SK-N-SH (cell line): ENCODE results near the gene DUSP23. TPM values are rescaled to one million over a fixed set of nuclear protein-coding genes. Genes with fewer than 3 reads are reported as not detected.

ENCODE experiments used
- CTCF ChIA-PET: fragments of 300-600, 350-600 bp; formaldehyde crosslinking; extraction: SDS; loops from one replicate; lab custom pipeline; 2021; lab: Yijun Ruan, JAX
- POLR2A ChIA-PET: fragments of 350-600 bp; sonication (Branson Sonifier 250); formaldehyde crosslinking; extraction: SDS; loops from one replicate; lab custom pipeline; 2020; ENCODE audit warnings: antibody characterized with exemption, inconsistent platforms; lab: Yijun Ruan, JAX
- DNase-seq: peaks from one replicate; pipeline ENCODE4 v3.0.0; 2012
- H2AFZ ChIP-seq: fragments of 200-600 bp; sonication (generic); 2 replicates; pipeline ENCODE4 v1.8.1; 2016; ENCODE audit warnings: antibody characterized with exemption, mild to moderate bottlenecking, low read depth
- H3F3A ChIP-seq: fragments of 200-600 bp; sonication (generic); replicated peaks from 2 replicates; pipeline ENCODE3; 2016; ENCODE audit warnings: antibody characterized with exemption, mild to moderate bottlenecking; ENCODE audit not compliant: insufficient read depth
- H3K27ac ChIP-seq, 2 experiments: fragments of 200-500 bp in 1 of 2; fragments of 200-600 bp in 1 of 2; sonication (Bioruptor generic) in 1 of 2; sonication (generic), shearing (Covaris generic) in 1 of 2; 2 replicates each; pipeline versions ENCODE4 v1.5.1 to v1.6.1; 2014 to 2016; ENCODE audit warnings: low read depth in 2 of 2, inconsistent platforms in 1 of 2, low read length in 1 of 2, mild to moderate bottlenecking in 1 of 2, mixed read lengths in 1 of 2
- H3K27me3 ChIP-seq: fragments of 200-600 bp; sonication (generic), shearing (Covaris generic); 2 replicates; pipeline ENCODE4 v1.6.1; 2016; ENCODE audit warnings: mixed run types; ENCODE audit not compliant: insufficient read depth
- H3K36me3 ChIP-seq, 2 experiments: fragments of 200-500 bp in 1 of 2; fragments of 200-600 bp in 1 of 2; sonication (Bioruptor generic) in 1 of 2; sonication (generic) in 1 of 2; replicated peaks in 1 of 2; 2 replicates each; pipeline versions ENCODE3 to v1.5.1; 2014 to 2016; ENCODE audit warnings: low read length in 1 of 2, mild to moderate bottlenecking in 1 of 2; ENCODE audit not compliant: insufficient read depth in 2 of 2, control insufficient read depth in 1 of 2
- H3K4me1 ChIP-seq, 2 experiments: fragments of 200-500 bp in 1 of 2; fragments of 200-600 bp in 1 of 2; sonication (Bioruptor generic) in 1 of 2; sonication (generic), shearing (Covaris generic) in 1 of 2; 2 replicates each; pipeline versions ENCODE4 v1.5.1 to v1.6.1; 2014 to 2016; ENCODE audit warnings: low read depth in 1 of 2, low read length in 1 of 2, mixed run types in 1 of 2; ENCODE audit not compliant: insufficient read depth in 2 of 2, control insufficient read depth in 1 of 2
- H3K4me2 ChIP-seq: fragments of 200-600 bp; sonication (generic), shearing (Covaris generic); 2 replicates; pipeline ENCODE4 v1.6.1; 2017; ENCODE audit warnings: mixed run types
- H3K4me3 ChIP-seq, 2 experiments: fragments of 200-500 bp in 1 of 2; fragments of 200-600 bp in 1 of 2; sonication (Bioruptor generic) in 1 of 2; sonication (generic), shearing (Covaris generic) in 1 of 2; 2 replicates each; pipeline versions ENCODE4 v1.5.1 to v1.8.1; 2014 to 2016; ENCODE audit warnings: low read depth in 2 of 2, inconsistent platforms in 1 of 2, low read length in 1 of 2, mild to moderate bottlenecking in 1 of 2, mixed read lengths in 1 of 2, moderate library complexity in 1 of 2
- H3K79me2 ChIP-seq: fragments of 200-600 bp; sonication (generic); 2 replicates; pipeline ENCODE4 v1.8.1; 2017; ENCODE audit warnings: mild to moderate bottlenecking; ENCODE audit not compliant: insufficient read depth
- H3K9ac ChIP-seq: fragments of 200-600 bp; sonication (generic); 2 replicates; pipeline ENCODE4 v1.6.1; 2017; ENCODE audit warnings: mixed run types
- H3K9me2 ChIP-seq: fragments of 200-600 bp; sonication (generic); 2 replicates; pipeline ENCODE4 v1.6.1; 2017; ENCODE audit warnings: mixed run types
- H3K9me3 ChIP-seq: fragments of 200-600 bp; sonication (generic); 2 replicates; pipeline ENCODE4 v1.6.1; 2017; ENCODE audit warnings: mixed run types, mild to moderate bottlenecking, moderate library complexity
- H4K20me1 ChIP-seq: fragments of 200-600 bp; sonication (generic); 2 replicates; pipeline ENCODE4 v1.6.1; 2017; ENCODE audit warnings: mild to moderate bottlenecking, mixed run types; ENCODE audit not compliant: insufficient read depth
- CHD2 ChIP-seq: fragments of 150-350 bp; IDR thresholded peaks from 2 replicates; pipeline ENCODE4 v1.6.1; 2018; ENCODE audit warnings: low read length; ENCODE audit not compliant: partially characterized antibody
- CTCF ChIP-seq: fragments of 200-600 bp; sonication (generic); IDR thresholded peaks from 2 replicates; pipeline ENCODE4 v1.6.1; 2017; ENCODE audit warnings: antibody characterized with exemption, mild to moderate bottlenecking, moderate library complexity
- ELF1 ChIP-seq: IDR thresholded peaks from 2 replicates; pipeline ENCODE4 v1.4.0; 2012
- EP300 ChIP-seq, 2 experiments: IDR thresholded peaks; 2 replicates each; pipeline versions ENCODE4 v1.4.0 to v1.6.1; 2012; ENCODE audit warnings: borderline replicate concordance in 1 of 2, low read depth in 1 of 2, low read length in 1 of 2
- FOSL2 ChIP-seq: IDR thresholded peaks from 2 replicates; pipeline ENCODE4 v1.4.0; 2012; ENCODE audit warnings: low read depth, mild to moderate bottlenecking, moderate library complexity, borderline replicate concordance
- FOXJ3 ChIP-seq: sonication (generic); formaldehyde crosslinking; IDR thresholded peaks from 2 replicates; pipeline ENCODE4 v1.5.1; 2020; ENCODE audit warnings: mild to moderate bottlenecking, missing genetic modification reagents
- GABPA ChIP-seq: IDR thresholded peaks from 2 replicates; pipeline ENCODE4 v1.4.0; 2012; ENCODE audit warnings: low read depth, mild to moderate bottlenecking
- MEF2A ChIP-seq: IDR thresholded peaks from 2 replicates; pipeline ENCODE4 v1.4.0; 2012; ENCODE audit warnings: low read depth, borderline replicate concordance
- MXI1 ChIP-seq: IDR thresholded peaks from 2 replicates; pipeline ENCODE4 v1.6.1; 2012; ENCODE audit warnings: mild to moderate bottlenecking, low read depth, low read length, improper control_type of control experiment
- NRF1 ChIP-seq: IDR thresholded peaks from 2 replicates; pipeline ENCODE4 v1.6.1; 2012; ENCODE audit warnings: low read depth, mild to moderate bottlenecking, low read length
- PBX3 ChIP-seq: IDR thresholded peaks from 2 replicates; pipeline ENCODE4; 2012
- POLR2AphosphoS5 ChIP-seq: IDR thresholded peaks from 2 replicates; pipeline ENCODE4 v1.6.1; 2012; ENCODE audit warnings: low read depth, low read length
- RFX5 ChIP-seq: IDR thresholded peaks from 2 replicates; pipeline ENCODE4 v1.6.1; 2012; ENCODE audit warnings: mild to moderate bottlenecking, improper control_type of control experiment, low read length
- SIN3A ChIP-seq: IDR thresholded peaks from 2 replicates; pipeline ENCODE4 v1.6.1; 2012; ENCODE audit warnings: low read depth, mild to moderate bottlenecking, low read length, moderate library complexity, borderline replicate concordance
- SMC3 ChIP-seq: IDR thresholded peaks from 2 replicates; pipeline ENCODE4 v1.6.1; 2012; ENCODE audit warnings: low read depth, low read length, improper control_type of control experiment
- USF1 ChIP-seq: IDR thresholded peaks from 2 replicates; pipeline ENCODE4 v1.4.0; 2012; ENCODE audit warnings: low read depth, borderline replicate concordance
- YY1 ChIP-seq: IDR thresholded peaks from 2 replicates; pipeline ENCODE4 v1.4.0; 2012; ENCODE audit warnings: low read depth, mild to moderate bottlenecking
- polyA plus RNA-seq, 3 experiments: library from polyadenylated mRNA; depleted of rRNA; stranded (reverse); fragments of >200 nt; gene quantifications; 2 replicates each; pipeline ENCODE4 v1.2.3, GENCODE V29; 2012

Gene DUSP23
- polyA plus RNA-seq, 1 of the 3 experiments (the other 2 are of a cell fraction), result 41.2 TPM

GRCh38 chr1:159751031-159751430 is 29.7 kb upstream of the DUSP23 start:
- Histone ChIP-seq H3K27ac (no peak overlapping the region), H3K9me2 (no peaks in the 10 kb centered on the region), H3K9ac (no peak overlapping the region), H3K4me2 (no peak overlapping the region), H3F3A (no peaks in the 10 kb centered on the region), H3K79me2 (no peaks in the 10 kb centered on the region), H4K20me1 (no peaks in the 10 kb centered on the region), H3K4me1 (no peaks in the 10 kb centered on the region), H2AFZ (no peak overlapping the region), H3K36me3 (no peaks in the 10 kb centered on the region), H3K27me3 (peaks cover 8% of the 10 kb centered on the region; the same call in 1 of the 2 replicates), H3K4me3 (no peak overlapping the region), H3K9me3 (no peaks in the 10 kb centered on the region)
- ChIA-PET POLR2A (no interaction called here), CTCF (no interaction called here)
- DNase-seq, result no peak
- no peak for TF ChIP-seq CTCF
- TF ChIP-seq RFX5, result no peak
- no peak for TF ChIP-seq SMC3
- no peak for TF ChIP-seq FOXJ3 (CRISPR knock-in tag)
- no peak for TF ChIP-seq PBX3
- no peak for TF ChIP-seq ELF1
- TF ChIP-seq POLR2AphosphoS5, result no peak
- TF ChIP-seq CHD2, result no peak
- no peak for TF ChIP-seq NRF1
- TF ChIP-seq YY1, result no peak
- no peak for TF ChIP-seq SIN3A
- TF ChIP-seq MXI1, result no peak
- no peak for TF ChIP-seq GABPA
- TF ChIP-seq MEF2A, result no peak
- no peak for TF ChIP-seq FOSL2
- TF ChIP-seq USF1, result no peak
- TF ChIP-seq EP300 (IDR thresholded peaks at IDR 0.05; ENCODE audit: borderline replicate concordance in 1 of 2, low read depth in 1 of 2, low read length in 1 of 2), result no peak
